NCI-H2227 treated with DMSO at 0.1 percent for 48 hours (cell line): ENCODE data around the gene SLC25A4.
"Not testable (repeated sequence)": the region's sequence is repeated elsewhere in the genome, so short reads cannot be mapped to it uniquely, and the experiment has no call there.

Source experiments
- DNase-seq: peaks from one replicate; lab custom pipeline; 2025; lab: John Stamatoyannopoulos, UW

SLC25A4 gene

GRCh38 chr4:185142912-185143600, at the start of gene SLC25A4:
SLC25A4 (plus strand) TSS chr4:185143266; CDS start chr4:185143373, 107 bp downstream.
- peak; percentile 61 for DNase-seq

- DNase-seq = peak; percentile 2
These were observed 49.5 kb upstream of the SLC25A4 start for GRCh38 chr4:185093603-185094002.

- peak; percentile 8 for DNase-seq
These were observed 46.9 kb upstream of the SLC25A4 start for GRCh38 chr4:185096032-185096653.

DNA sequence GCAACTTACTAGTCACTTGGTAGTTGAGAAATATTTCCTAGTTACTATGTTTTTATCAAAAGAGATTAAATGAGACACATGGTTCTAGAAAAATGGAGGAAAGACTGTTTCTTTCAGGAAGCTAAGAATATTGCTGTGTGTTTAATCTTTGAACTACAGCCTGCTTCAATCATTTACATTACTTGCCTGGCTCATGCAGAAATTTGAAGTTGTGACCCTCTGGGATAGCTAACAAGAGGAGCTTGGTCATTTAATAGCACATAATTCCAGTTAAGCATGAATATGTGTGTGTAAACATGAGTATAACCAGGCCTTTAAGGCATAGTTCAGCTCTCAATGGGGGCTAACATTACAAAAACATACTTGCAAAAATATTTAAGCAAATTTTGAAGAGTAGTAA, 44.6 kb upstream of the SLC25A4 start:
- DNase-seq = no peak

DNA sequence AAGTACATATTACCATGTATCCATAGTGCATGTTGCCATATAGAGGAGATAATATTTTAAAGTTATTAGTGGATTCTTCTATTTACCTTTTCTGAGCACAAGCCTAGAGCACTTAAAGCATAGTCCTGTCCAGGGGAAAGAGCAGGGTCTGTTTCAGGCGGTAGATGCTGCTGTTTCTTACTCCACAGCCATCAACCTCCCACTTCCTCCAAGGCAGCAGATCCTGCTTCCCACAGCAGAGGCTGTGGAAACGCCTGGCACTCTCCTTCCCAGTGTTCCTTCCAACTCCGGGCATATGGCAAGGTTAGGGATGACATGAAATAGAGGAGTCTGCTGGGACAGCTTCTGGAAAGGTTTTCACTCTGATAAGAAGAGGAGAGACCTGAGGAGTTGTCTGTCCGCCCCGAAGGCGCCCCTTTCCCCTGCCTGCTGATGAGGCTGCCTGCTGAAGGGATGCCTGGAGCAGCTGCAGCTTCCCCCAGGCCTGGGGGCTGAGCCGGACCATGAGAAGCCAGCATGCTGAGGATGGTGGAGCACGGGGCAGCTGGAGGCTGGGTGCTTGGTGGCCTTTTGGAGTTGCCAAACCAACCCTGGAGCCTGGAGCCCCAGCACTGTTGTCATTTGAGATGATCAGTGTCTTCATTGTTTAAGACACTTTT, 43.9 kb upstream of the SLC25A4 start:
- DNase-seq = no peak

DNA sequence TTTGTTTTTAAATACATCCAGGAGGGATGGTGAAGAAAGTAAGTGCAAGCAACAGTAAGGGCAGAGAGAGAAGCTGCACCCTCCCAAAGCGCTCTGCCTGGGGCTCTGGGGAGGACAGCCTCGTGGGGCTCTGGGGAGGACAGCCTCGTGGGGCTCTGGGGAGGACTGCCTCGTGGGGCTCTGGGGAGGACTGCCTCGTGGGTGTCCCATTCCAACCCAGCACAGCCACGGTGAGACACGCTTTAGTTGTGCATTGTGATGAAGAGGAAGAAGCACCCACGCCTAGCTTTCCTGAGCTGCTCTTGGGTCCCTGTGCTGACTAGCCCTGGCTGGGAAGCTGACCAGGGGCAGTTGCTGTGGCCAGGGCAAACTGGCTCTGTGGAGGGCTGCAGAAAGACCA, 43.1 kb upstream of the SLC25A4 start:
- DNase-seq = no peak

DNA sequence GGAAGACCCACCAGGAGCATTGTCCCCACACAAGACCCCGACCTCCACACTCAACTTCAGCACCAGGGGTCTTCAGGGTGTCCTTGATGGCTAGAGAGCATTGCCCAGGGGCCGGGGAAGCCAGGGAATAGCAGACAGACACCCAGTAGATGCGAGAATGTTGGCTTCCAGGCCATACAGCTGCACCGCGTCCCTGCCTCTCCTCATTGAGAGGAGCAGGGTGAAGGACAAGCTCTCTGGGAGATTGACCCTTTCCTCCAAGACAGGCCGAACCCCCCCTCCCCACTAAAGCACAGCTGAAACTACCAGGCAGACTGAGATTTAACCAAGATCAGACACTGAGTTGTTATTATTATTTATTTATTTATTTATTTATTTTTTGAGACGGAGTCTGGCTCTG, 42.6 kb upstream of the SLC25A4 start:
- DNase-seq = no peak

DNA sequence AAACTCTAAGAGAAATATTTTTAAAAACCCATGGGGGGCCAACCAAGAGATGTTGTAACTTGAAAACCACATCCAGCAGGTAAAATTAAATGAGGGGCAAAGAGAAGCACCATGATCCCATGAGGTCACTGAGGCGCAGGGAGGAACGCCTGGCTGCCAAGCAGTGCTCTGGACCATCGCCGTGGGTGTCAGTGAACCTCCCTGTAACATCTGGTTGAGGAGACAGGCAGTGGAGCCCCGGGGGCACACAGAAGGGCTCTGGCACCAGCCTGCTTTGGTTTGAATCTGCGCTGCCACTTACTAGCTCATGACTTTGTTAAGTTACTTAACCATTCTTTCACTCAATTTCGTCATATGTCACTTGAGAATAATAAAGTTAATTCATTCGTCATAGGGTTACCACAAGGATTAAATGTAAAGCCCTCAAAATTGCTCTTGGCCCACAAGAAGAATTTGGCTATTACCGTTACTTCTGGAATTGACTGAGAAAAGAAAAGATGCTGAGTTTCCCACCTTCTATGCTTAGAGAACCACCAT, 41.6 kb upstream of the SLC25A4 start:
- no peak for DNase-seq

GRCh38 chr4:185104733-185105132, 38.3 kb upstream of the SLC25A4 start:
- DNase-seq = no peak

- DNase-seq = no peak
These were observed 36.7 kb upstream of the SLC25A4 start for GRCh38 chr4:185106353-185106752.

DNA sequence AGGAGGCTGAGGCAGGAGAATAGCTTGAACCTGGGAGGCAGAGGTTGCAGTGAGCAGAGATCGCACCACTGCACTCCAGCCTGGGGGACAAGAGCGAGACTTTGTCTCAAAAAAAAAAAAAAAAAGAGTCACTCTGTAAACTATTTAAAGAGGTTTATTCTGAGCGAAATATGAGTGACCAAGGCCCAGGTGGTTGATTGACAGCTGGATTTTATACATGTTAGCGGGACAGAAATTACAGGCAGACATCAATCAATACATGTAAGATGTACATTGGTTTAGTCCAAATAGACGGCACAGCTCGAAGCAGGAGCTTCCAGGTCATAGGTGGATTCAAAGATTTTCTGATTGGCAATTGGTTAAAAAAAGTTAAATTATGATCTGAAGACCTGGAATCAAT, 35.5 kb upstream of the SLC25A4 start:
- DNase-seq = not testable (repeated sequence)

GRCh38 chr4:185108185-185108584, 34.9 kb upstream of the SLC25A4 start:
- no peak for DNase-seq

- DNase-seq = no peak
These were observed 34.4 kb upstream of the SLC25A4 start for GRCh38 chr4:185108669-185109068.

- no peak for DNase-seq
These were observed 33.3 kb upstream of the SLC25A4 start for GRCh38 chr4:185109736-185110135.

DNA sequence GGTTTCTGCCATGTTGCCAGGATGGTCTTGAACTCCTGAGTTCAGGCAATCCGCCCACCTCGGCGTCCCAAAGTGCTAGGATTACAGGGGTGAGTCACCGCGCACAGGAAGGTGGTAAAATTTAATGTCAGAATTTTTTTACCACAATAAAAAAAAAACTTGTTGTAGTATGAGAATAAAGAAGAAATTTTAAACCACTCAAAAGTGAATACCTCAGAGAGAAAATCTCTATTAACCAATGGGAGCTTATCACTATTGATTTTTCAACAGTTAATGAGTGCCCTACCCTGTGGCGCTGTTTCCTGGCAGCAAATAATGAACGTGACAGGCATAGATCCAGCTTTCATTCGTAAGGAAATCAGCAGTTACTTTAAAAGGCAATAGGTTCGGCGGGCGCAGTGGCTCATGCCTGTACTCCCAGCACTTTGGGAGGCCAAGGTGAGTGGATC, 32.7 kb upstream of the SLC25A4 start:
- no peak for DNase-seq

GRCh38 chr4:185112104-185112503, 31.0 kb upstream of the SLC25A4 start:
- peak; percentile 8 for DNase-seq

GRCh38 chr4:185113340-185113739, 29.7 kb upstream of the SLC25A4 start:
- no peak for DNase-seq

- peak; percentile 60 for DNase-seq
These were observed 27.2 kb upstream of the SLC25A4 start for GRCh38 chr4:185115827-185116232.

GRCh38 chr4:185117300-185117934, 25.6 kb upstream of the SLC25A4 start:
- no peak for DNase-seq

DNA sequence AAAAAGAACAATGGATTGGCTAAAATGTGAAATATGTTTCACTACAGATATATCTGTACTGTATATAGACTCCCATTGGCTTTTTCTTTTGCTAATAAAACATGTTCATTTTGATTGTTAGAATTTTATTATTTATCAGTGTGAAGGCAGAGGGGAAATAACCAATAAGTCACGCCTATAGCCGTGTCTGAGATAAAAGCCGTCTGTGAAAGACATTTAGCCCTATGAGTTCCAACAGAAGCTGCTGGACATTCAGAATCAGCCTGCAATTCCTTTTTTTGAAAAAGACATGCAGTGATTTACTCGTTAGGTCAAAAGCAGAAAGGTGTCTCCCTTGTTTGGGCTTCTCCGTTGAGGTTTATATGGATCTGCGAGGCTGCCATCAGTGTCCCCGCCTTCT, 24.2 kb upstream of the SLC25A4 start:
- no peak for DNase-seq

- not testable (repeated sequence) for DNase-seq
These were observed 23.6 kb upstream of the SLC25A4 start for GRCh38 chr4:185119467-185119866.

DNA sequence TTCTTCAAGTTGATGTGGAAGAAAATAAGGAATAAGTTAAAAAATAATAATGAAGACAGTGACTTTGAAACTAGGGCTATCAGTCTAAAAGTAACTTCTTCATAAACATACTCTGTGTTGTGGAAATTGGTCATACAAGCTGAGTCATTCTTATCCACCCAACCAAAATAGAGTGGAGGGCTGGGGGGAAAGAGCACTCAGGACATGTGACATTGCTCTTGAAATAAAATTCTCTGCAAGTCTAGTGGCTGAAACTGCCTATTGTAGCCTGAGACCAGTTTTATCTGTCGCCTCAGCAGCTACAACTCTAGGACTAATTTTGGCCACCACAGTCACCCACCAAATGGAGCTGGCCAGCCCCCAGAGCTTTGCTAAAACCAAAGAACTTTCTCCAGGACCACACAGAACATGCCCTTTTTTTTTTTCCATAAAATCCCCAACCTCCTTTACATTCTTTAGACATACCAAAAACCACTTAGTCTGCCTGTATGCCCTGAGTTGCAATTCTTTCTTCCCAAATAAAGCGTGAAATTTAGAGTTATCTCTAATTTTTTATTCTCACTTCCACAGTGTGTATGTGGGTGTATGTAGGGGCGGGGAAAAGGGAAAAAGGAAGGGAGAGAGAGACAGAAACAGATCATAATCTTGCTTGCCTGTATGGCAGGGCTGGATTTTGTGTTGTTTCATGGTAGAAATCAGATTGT, 23.0 kb upstream of the SLC25A4 start:
- DNase-seq = no peak
